B cell (primary cell): Measurements from ENCODE around the gene PLCB4. TPM values are rescaled to one million over a fixed set of nuclear protein-coding genes. Genes with fewer than 3 reads are reported as not detected.

Experiments used
- ATAC-seq: fragments of 200-7000 bp; cut with Tn5 transposase; one replicate; pipeline ENCODE4 v1.10.0; 2021; ENCODE audit warnings: low read depth, mild to moderate bottlenecking, moderate number of reproducible peaks, moderate library complexity
- CTCF ChIA-PET: fragments of 350-600 bp; sonication (Branson Sonifier 250); formaldehyde crosslinking; loops from one replicate; lab custom pipeline; 2021; ENCODE audit warnings: antibody characterized with exemption, inconsistent platforms; lab: Charles Lee
- POLR2A ChIA-PET: fragments of 350-600 bp; sonication (Branson Sonifier 250); formaldehyde crosslinking; loops from one replicate; lab custom pipeline; 2021; ENCODE audit warnings: antibody characterized with exemption; lab: Charles Lee
- DNase-seq: peaks from one replicate; pipeline ENCODE4 v3.0.0; 2013
- H2AFZ ChIP-seq: 2 replicates; pipeline ENCODE4 v1.6.1; 2012; ENCODE audit warnings: mild to moderate bottlenecking, low read depth, low read length; ENCODE audit not compliant: insufficient read depth, poor library complexity, severe bottlenecking
- H3K27ac ChIP-seq, 2 donors: 1 replicate in 1 of 2; 2 replicates in 1 of 2; pipeline ENCODE4 v1.5.1; 2012 to 2013; ENCODE audit warnings: low read length in 2 of 2, mild to moderate bottlenecking in 2 of 2, moderate library complexity in 1 of 2
- H3K27me3 ChIP-seq, 4 experiments: fragments of 200-600 bp in 1 of 4; sonication (generic) in 1 of 4; replicated peaks in 1 of 4; 1 replicate in 2 of 4; 2 replicates in 2 of 4; pipeline versions ENCODE4 v1.6.1 to v1.7.0; 2013 to 2016; ENCODE audit warnings: low read length in 3 of 4, mild to moderate bottlenecking in 2 of 4, mixed read lengths in 1 of 4, moderate library complexity in 1 of 4; ENCODE audit not compliant: insufficient read depth in 4 of 4, control insufficient read depth in 3 of 4; ENCODE audit errors: control extremely low read depth in 1 of 4
- H3K36me3 ChIP-seq, 2 experiments: replicated peaks in 1 of 2; 1 replicate in 1 of 2; 2 replicates in 1 of 2; pipeline versions ENCODE4 v1.6.1 to v1.7.1; 2013; ENCODE audit warnings: low read length in 1 of 2; ENCODE audit not compliant: insufficient read depth in 2 of 2, control insufficient read depth in 1 of 2; ENCODE audit errors: control extremely low read depth in 1 of 2, extremely low read depth in 1 of 2
- H3K4me1 ChIP-seq, 2 donors: fragments of 200-600 bp in 1 of 2; sonication (generic) in 1 of 2; 1 replicate in 1 of 2; 2 replicates in 1 of 2; pipeline versions ENCODE4 v1.5.1 to v1.6.1; 2013 to 2017; ENCODE audit warnings: low read length in 2 of 2; ENCODE audit not compliant: control insufficient read depth in 2 of 2, insufficient read depth in 2 of 2
- H3K4me2 ChIP-seq: replicated peaks from 2 replicates; pipeline ENCODE3; 2012; ENCODE audit warnings: mild to moderate bottlenecking, low read depth, low read length; ENCODE audit not compliant: poor library complexity, severe bottlenecking
- H3K4me3 ChIP-seq, 5 experiments: fragments of 200-600 bp in 1 of 5; sonication (generic) in 1 of 5; 1 replicate in 3 of 5; 2 replicates in 2 of 5; pipeline versions ENCODE4 v1.5.1 to v1.7.0; 2011 to 2016; ENCODE audit warnings: low read length in 4 of 5, mild to moderate bottlenecking in 4 of 5, low read depth in 2 of 5, control low read depth in 1 of 5, moderate library complexity in 1 of 5; ENCODE audit not compliant: insufficient read depth in 1 of 5; ENCODE audit errors: control extremely low read depth in 1 of 5, extremely low read depth in 1 of 5
- H3K79me2 ChIP-seq: fragments of 200-600 bp; sonication (generic); one replicate; pipeline ENCODE4 v1.6.0; 2016; ENCODE audit warnings: low read length; ENCODE audit not compliant: control insufficient read depth, insufficient read depth
- H3K9ac ChIP-seq: fragments of 200-600 bp; sonication (generic); 2 replicates; pipeline ENCODE4 v1.6.1; 2017; ENCODE audit warnings: mild to moderate bottlenecking, low read length, moderate library complexity
- H3K9me3 ChIP-seq, 3 donors: one replicate each; pipeline versions ENCODE4 v1.6.1 to v1.7.1; 2013; ENCODE audit warnings: low read length in 2 of 3; ENCODE audit not compliant: control insufficient read depth in 2 of 3, insufficient read depth in 1 of 3; ENCODE audit errors: control extremely low read depth in 1 of 3
- H4K20me1 ChIP-seq: 2 replicates; pipeline ENCODE4 v1.6.0; 2012; ENCODE audit warnings: mild to moderate bottlenecking, low read length; ENCODE audit not compliant: insufficient read depth, control insufficient read depth, poor library complexity, severe bottlenecking
- H3K27ac Mint-ChIP-seq: one replicate; pipeline ENCODE4 v1.8.0; 2021; ENCODE audit warnings: mixed read lengths
- H3K27me3 Mint-ChIP-seq: one replicate; pipeline ENCODE4 v1.8.0; 2021; ENCODE audit warnings: mixed read lengths
- H3K4me1 Mint-ChIP-seq: one replicate; pipeline ENCODE4 v1.8.0; 2021; ENCODE audit warnings: mixed read lengths
- H3K4me3 Mint-ChIP-seq: one replicate; pipeline ENCODE4 v1.8.0; 2021; ENCODE audit warnings: mixed read lengths
- H3K9me3 Mint-ChIP-seq: one replicate; pipeline ENCODE4 v1.8.0; 2022; ENCODE audit warnings: mixed read lengths; ENCODE audit not compliant: insufficient read depth
- CTCF ChIP-seq: fragments of 200-600 bp; IDR thresholded peaks from one replicate; pipeline ENCODE4 v1.8.0; 2022; ENCODE audit warnings: antibody characterized with exemption, mild to moderate bottlenecking
- EZH2 ChIP-seq: IDR thresholded peaks from 2 replicates; pipeline ENCODE4 v1.6.1; 2012; ENCODE audit warnings: borderline replicate concordance, low read depth, mild to moderate bottlenecking, moderate library complexity, low read length; ENCODE audit not compliant: insufficient read depth, poor library complexity, severe bottlenecking
- WGBS: methylation state at CpG from one replicate; pipeline ENCODE4 v1.1.5; 2013; ENCODE audit warnings: missing lambda C conversion rate; ENCODE audit not compliant: insufficient coverage; 5-methylcytosine and 5-hydroxymethylcytosine counted together
- intact Hi-C: fragments of 100-400 bp; cut with micrococcal nuclease; formaldehyde crosslinking; loops from one replicate; pipeline ENCODE4 v1.10.0; 2022
- polyA plus RNA-seq: library from polyadenylated mRNA; depleted of rRNA; stranded (reverse); fragments of >200 nt; gene quantifications from 2 replicates; pipeline ENCODE4 v1.2.3, GENCODE V29; 2012
- total RNA-seq, 2 donors: library from RNA; stranded (reverse); fragments of 120-200 nt in 1 of 2; gene quantifications; 1 replicate in 1 of 2; 2 replicates in 1 of 2; pipeline versions ENCODE4 v1.2.3 to v1.2.4, GENCODE V29; 2013 to 2022

PLCB4 gene
- total and polyA plus RNA-seq, 2 donors (not counting 1 experiment from before 2014, with no cell fraction given): not detected

- ChIA-PET CTCF (no interaction called here), POLR2A (no interaction called here)
- no peak overlapping the region for H3K27ac Mint-ChIP-seq
- intact Hi-C loops: no loop called here
- no peaks in the 10 kb centered on the region for H3K27me3 Mint-ChIP-seq
- H3K4me2 ChIP-seq: no peak overlapping the region
- H2AFZ ChIP-seq: no peak overlapping the region
- no peaks in the 10 kb centered on the region for H3K4me1 Mint-ChIP-seq
- no peaks in the 10 kb centered on the region for H4K20me1 ChIP-seq
- TF ChIP-seq CTCF (no peak), EZH2 (no peak)
- no peaks in the 10 kb centered on the region for H3K9me3 ChIP-seq
- WGBS: 94% methylated on average over 2 of the region's 2 CpGs
- no peak overlapping the region for H3K27ac ChIP-seq
- ATAC-seq (no peak), DNase-seq (no peak)
- H3K36me3 ChIP-seq: no peaks in the 10 kb centered on the region
- H3K4me3 Mint-ChIP-seq: no peak overlapping the region
- H3K79me2 ChIP-seq: no peaks in the 10 kb centered on the region
- no peak overlapping the region for H3K9ac ChIP-seq
- H3K4me3 ChIP-seq: no peak overlapping the region
- H3K27me3 ChIP-seq: no peaks in the 10 kb centered on the region
- H3K4me1 ChIP-seq: no peaks in the 10 kb centered on the region
- H3K9me3 Mint-ChIP-seq: no peaks in the 10 kb centered on the region
Observed at GRCh38 chr20:9103955-9104354, 35.1 kb downstream of the PLCB4 start.

GRCh38 chr20:9108260-9108659 lies 39.4 kb downstream of the PLCB4 start:
- no peaks in the 10 kb centered on the region for H3K36me3 ChIP-seq
- WGBS: 63% methylated on average over 1 of the region's 1 CpG
- no peaks in the 10 kb centered on the region for H4K20me1 ChIP-seq
- H2AFZ ChIP-seq: no peak overlapping the region
- no peaks in the 10 kb centered on the region for H3K27me3 ChIP-seq
- DNase-seq (no peak), ATAC-seq (no peak)
- H3K9me3 ChIP-seq: no peaks in the 10 kb centered on the region
- Mint-ChIP-seq H3K9me3 (no peaks in the 10 kb centered on the region), H3K27me3 (no peaks in the 10 kb centered on the region), H3K4me1 (no peaks in the 10 kb centered on the region), H3K4me3 (no peak overlapping the region), H3K27ac (no peak overlapping the region)
- no peak overlapping the region for H3K27ac ChIP-seq
- no peak overlapping the region for H3K9ac ChIP-seq
- no peaks in the 10 kb centered on the region for H3K4me1 ChIP-seq
- H3K79me2 ChIP-seq: no peaks in the 10 kb centered on the region
- intact Hi-C loops: no loop called here
- no peak overlapping the region for H3K4me2 ChIP-seq
- POLR2A ChIA-PET: no interaction called here
- no peak for TF ChIP-seq CTCF
- no peak for TF ChIP-seq EZH2
- H3K4me3 ChIP-seq: no peak overlapping the region
- CTCF ChIA-PET: no interaction called here
